ENCODE data around the gene FYB2. TPM values are rescaled to one million over a fixed set of nuclear protein-coding genes. Genes with fewer than 3 reads are reported as not detected.
A peak's percentile ranks its signal among the peaks of the same experiment; 100 is the strongest.

FYB2 gene
- total RNA-seq, 1 experiment from 2014 or later, result not detected

GRCh38 chr1:56688522-56689026 is 130.6 kb downstream of the FYB2 start:
- DNase-seq, result peak; percentile 17
- Histone ChIP-seq H3K27me3 (ENCODE audit: control insufficient read depth, insufficient read depth, low read length) (no peaks in the 10 kb centered on the region), H3K36me3 (replicated peaks; ENCODE audit: control insufficient read depth, insufficient read depth, low read length) (no peaks in the 10 kb centered on the region), H3K4me3 (ENCODE audit: insufficient read depth, low read depth, low read length) (no peak overlapping the region)

DNA sequence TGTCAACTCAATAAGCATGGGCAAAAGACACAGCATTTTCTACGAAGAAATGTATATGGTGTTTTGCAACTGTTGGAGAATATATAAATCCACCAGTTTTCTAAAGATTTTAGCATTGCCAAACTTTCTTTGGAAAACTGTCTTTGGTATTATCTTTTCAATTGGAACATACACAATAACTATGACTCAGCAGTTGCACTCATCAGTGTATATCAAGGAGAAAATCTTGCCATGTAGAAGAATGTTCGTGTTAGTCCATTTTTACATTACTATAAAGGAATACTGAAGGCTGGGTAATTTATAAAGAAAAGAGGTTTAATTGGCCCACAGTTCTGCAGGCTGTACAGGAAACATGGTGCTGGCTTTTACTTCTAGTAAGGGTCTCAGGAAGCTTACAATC is 133.0 kb downstream of the FYB2 start:
- H3K36me3 ChIP-seq (replicated peaks; ENCODE audit: control insufficient read depth, insufficient read depth, low read length), result no peaks in the 10 kb centered on the region
- no peak overlapping the region for H3K4me3 ChIP-seq (ENCODE audit: insufficient read depth, low read depth, low read length)
- no peaks in the 10 kb centered on the region for H3K27me3 ChIP-seq (ENCODE audit: control insufficient read depth, insufficient read depth, low read length)
- DNase-seq, result no peak

GRCh38 chr1:56683569-56683968 is 135.6 kb downstream of the FYB2 start:
- no peaks in the 10 kb centered on the region for H3K27me3 ChIP-seq (ENCODE audit: control insufficient read depth, insufficient read depth, low read length)
- no peak for DNase-seq
- no peaks in the 10 kb centered on the region for H3K36me3 ChIP-seq (replicated peaks; ENCODE audit: control insufficient read depth, insufficient read depth, low read length)
- no peak overlapping the region for H3K4me3 ChIP-seq (ENCODE audit: insufficient read depth, low read depth, low read length)

GRCh38 chr1:56676571-56677035 is 142.6 kb downstream of the FYB2 start:
- Histone ChIP-seq H3K36me3 (replicated peaks; ENCODE audit: control insufficient read depth, insufficient read depth, low read length) (no peaks in the 10 kb centered on the region), H3K4me3 (ENCODE audit: insufficient read depth, low read depth, low read length) (no peak overlapping the region), H3K27me3 (ENCODE audit: control insufficient read depth, insufficient read depth, low read length) (no peaks in the 10 kb centered on the region)
- no peak for DNase-seq

GRCh38 chr1:56675763-56676162 is 143.4 kb downstream of the FYB2 start:
- no peak for DNase-seq
- Histone ChIP-seq H3K27me3 (ENCODE audit: control insufficient read depth, insufficient read depth, low read length) (no peaks in the 10 kb centered on the region), H3K4me3 (ENCODE audit: insufficient read depth, low read depth, low read length) (no peak overlapping the region), H3K36me3 (replicated peaks; ENCODE audit: control insufficient read depth, insufficient read depth, low read length) (no peaks in the 10 kb centered on the region)

GRCh38 chr1:56672579-56672978 is 146.6 kb downstream of the FYB2 start:
- Histone ChIP-seq H3K36me3 (replicated peaks; ENCODE audit: control insufficient read depth, insufficient read depth, low read length) (no peaks in the 10 kb centered on the region), H3K27me3 (ENCODE audit: control insufficient read depth, insufficient read depth, low read length) (no peaks in the 10 kb centered on the region), H3K4me3 (ENCODE audit: insufficient read depth, low read depth, low read length) (no peak overlapping the region)
- no peak for DNase-seq

DNA sequence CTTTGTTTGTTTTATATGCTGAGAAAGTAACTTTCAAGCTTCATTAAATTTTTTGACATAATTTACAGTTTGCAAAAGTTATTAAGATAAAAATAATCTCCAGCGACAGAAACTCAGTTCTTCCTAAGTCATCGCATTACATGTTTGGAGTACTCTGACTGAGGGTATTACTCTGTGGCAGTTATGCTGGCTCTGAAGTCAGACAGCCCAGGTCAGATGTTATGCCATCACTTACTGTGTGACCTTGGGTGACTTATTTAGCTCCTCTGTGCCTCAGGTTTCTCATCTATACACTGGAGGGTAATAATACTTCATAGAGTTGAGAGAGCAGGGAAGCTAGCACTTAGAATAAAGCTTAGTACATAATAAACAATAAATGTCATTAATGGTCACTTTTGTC is 147.7 kb downstream of the FYB2 start:
- Histone ChIP-seq H3K4me3 (ENCODE audit: insufficient read depth, low read depth, low read length) (no peak overlapping the region), H3K27me3 (ENCODE audit: control insufficient read depth, insufficient read depth, low read length) (no peaks in the 10 kb centered on the region), H3K36me3 (replicated peaks; ENCODE audit: control insufficient read depth, insufficient read depth, low read length) (no peaks in the 10 kb centered on the region)
- DNase-seq, result no peak

GRCh38 chr1:56671085-56671484 is 148.1 kb downstream of the FYB2 start:
- Histone ChIP-seq H3K36me3 (replicated peaks; ENCODE audit: control insufficient read depth, insufficient read depth, low read length) (no peaks in the 10 kb centered on the region), H3K27me3 (ENCODE audit: control insufficient read depth, insufficient read depth, low read length) (no peaks in the 10 kb centered on the region), H3K4me3 (ENCODE audit: insufficient read depth, low read depth, low read length) (no peak overlapping the region)
- no peak for DNase-seq

- no peaks in the 10 kb centered on the region for H3K27me3 ChIP-seq (ENCODE audit: control insufficient read depth, insufficient read depth, low read length)
These were observed 148.9 kb downstream of the FYB2 start for GRCh38 chr1:56670350-56670749.

More at GRCh38 chr1:56670350-56670749, 148.9 kb downstream of the FYB2 start:
- Histone ChIP-seq H3K4me3 (ENCODE audit: insufficient read depth, low read depth, low read length) (no peak overlapping the region), H3K36me3 (replicated peaks; ENCODE audit: control insufficient read depth, insufficient read depth, low read length) (no peaks in the 10 kb centered on the region)
- no peak for DNase-seq

Other genes starting within 250 kb of the FYB2 start
- 33.8 and 45.2 TPM in 2 replicates for gene PLPP3, start 239.8 kb downstream of the FYB2 start, total RNA-seq (2014; rRNA removed; shearing (Covaris generic))
- gene PRKAA2, start 174.1 kb downstream of the FYB2 start, total RNA-seq (2014; rRNA removed; shearing (Covaris generic)), result 3.2 and 5.7 TPM in 2 replicates
- gene C8A, start 35.4 kb upstream of the FYB2 start, total RNA-seq (2014; rRNA removed; shearing (Covaris generic)), result not detected in 2 replicates
- not detected in 2 replicates for gene C8B, start 146.6 kb upstream of the FYB2 start, total RNA-seq (2014; rRNA removed; shearing (Covaris generic))

Data from H7 (cell line).